ENCODE results near the gene REV1. TPM values are rescaled to one million over a fixed set of nuclear protein-coding genes. Genes with fewer than 3 reads are reported as not detected.

Gene REV1
- total RNA-seq, 1 experiment from 2014 or later = 34.3 TPM

DNA sequence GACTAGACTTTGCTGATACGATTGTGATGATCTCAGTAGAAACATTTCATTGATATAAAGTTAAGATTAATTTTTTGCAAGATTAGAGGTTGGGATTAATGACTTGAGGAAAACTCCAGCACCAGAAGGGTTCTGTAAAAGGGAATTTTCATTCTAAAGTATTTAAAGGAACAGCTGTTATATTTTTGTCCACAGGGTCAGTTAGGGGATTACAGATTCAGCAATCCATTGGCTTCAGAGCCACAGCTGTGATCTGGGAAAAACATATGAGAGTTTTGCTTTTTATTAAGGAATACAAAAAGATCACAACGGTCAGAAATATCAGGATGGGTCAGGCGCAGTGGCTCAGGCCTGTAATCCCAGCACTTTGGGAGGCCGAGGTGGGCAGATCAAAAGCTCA is 19.6 kb upstream of the REV1 start:
- Histone ChIP-seq H3K9ac (ENCODE audit: low read length) (no peak overlapping the region), H3K9me2 (ENCODE audit: insufficient read depth) (no peaks in the 10 kb centered on the region), H3K36me3 (ENCODE audit: control insufficient read depth in 1 of 2, insufficient read depth in 2 of 2, low read length in 2 of 2) (no peaks in the 10 kb centered on the region), H3K4me3 (replicated peaks in 1 of 2; ENCODE audit: low read depth in 1 of 2, low read length in 2 of 2) (no peak overlapping the region), H2AFZ (ENCODE audit: low read depth, low read length, poor library complexity, severe bottlenecking) (no peak overlapping the region), H3K27ac (ENCODE audit: low read depth, low read length) (no peak overlapping the region), H3K79me2 (ENCODE audit: insufficient read depth, low read length) (no peaks in the 10 kb centered on the region), H3K4me1 (ENCODE audit: control insufficient read depth in 1 of 2, insufficient read depth in 2 of 2, low read length in 2 of 2) (peaks cover 1 to 7% of the 10 kb centered on the region in 2 experiments; a peak in 3 of 4 replicates), H3K9me3 (ENCODE audit: control insufficient read depth in 1 of 2, insufficient read depth in 1 of 2, low read depth in 1 of 2, low read length in 2 of 2) (no peaks in the 10 kb centered on the region), H4K20me1 (ENCODE audit: insufficient read depth) (no peaks in the 10 kb centered on the region), H3K4me2 (ENCODE audit: low read length) (no peak overlapping the region), H3K27me3 (ENCODE audit: insufficient read depth, low read length) (no peaks in the 10 kb centered on the region)
- ChIA-PET RAD21 (ENCODE audit: low non-redundant PET in 1 of 2, low total read pairs in 2 of 2, uncharacterized antibody in 2 of 2, unreplicated experiment in 2 of 2) (no interaction called here), CTCF (no interaction called here), POLR2A (no interaction called here)
- DNase-seq (ENCODE audit: low read depth, low spot score) (no peak), ATAC-seq (no peak)
- TF ChIP-seq ELF1 (IDR thresholded peaks at IDR 0.05; ENCODE audit: borderline replicate concordance, low read depth) (no peak), RAD21 (IDR thresholded peaks at IDR 0.05; ENCODE audit: low read depth) (no peak), CEBPB (IDR thresholded peaks at IDR 0.05; ENCODE audit: low read depth) (no peak), TCF7L2 (IDR thresholded peaks at IDR 0.05; ENCODE audit: borderline replicate concordance, extremely low read depth, insufficient read depth, insufficient read length) (no peak)
- intact Hi-C loops (cut with micrococcal nuclease) = no loop called here
- BruUV-seq (replicated peaks) = no TSS peak

DNA sequence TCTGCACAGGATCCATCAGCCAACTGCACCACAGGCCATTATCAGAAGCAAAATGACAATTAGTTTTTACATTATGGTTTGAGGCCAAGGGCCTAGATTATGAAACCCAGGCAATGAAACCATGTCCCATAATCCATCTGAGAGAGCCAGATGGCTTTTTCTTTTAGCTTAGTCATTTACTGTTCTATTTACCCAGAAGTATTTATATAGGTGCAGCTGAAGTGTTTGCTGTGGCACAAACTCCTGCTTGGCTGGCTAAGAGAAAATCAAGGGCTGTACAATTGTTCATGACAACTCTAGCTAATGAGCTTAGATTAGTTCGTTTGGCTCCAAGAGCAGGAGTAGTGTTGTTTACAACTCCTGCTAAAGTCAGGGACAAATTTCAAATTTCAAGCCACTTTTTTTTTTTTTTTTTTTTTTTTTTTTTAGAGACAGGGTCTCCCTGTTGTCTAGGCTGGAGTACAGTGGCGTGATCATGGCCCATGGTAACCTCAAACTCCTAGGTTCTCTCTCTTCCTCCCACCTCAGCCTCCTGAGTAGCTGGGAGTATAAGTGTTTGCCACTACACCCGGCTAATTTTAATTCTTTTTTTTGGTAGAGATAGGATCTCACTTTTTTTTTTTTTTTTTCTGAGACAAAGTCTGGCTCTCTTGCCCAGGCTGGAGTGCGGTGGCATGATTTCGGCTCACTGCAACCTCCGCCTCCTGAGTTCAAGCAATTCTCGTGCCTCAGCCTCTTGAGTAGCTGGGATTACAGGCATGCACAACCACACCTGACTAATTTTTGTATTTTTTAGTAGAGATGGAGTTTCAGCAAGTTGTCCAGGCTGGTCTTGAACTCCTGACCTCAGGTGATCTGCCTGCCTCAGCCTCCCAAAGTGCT is 18.4 kb upstream of the REV1 start:
- POLR2A ChIA-PET = no interaction called here
- Histone ChIP-seq H2AFZ (ENCODE audit: low read depth, low read length, poor library complexity, severe bottlenecking) (no peak overlapping the region), H3K36me3 (ENCODE audit: control insufficient read depth in 1 of 2, insufficient read depth in 2 of 2, low read length in 2 of 2) (no peaks in the 10 kb centered on the region), H3K4me1 (ENCODE audit: control insufficient read depth in 1 of 2, insufficient read depth in 2 of 2, low read length in 2 of 2) (peaks cover 9 to 18% of the 10 kb centered on the region in 2 experiments), H3K9ac (ENCODE audit: low read length) (no peak overlapping the region), H3K27ac (ENCODE audit: low read depth, low read length) (no peak overlapping the region), H3K27me3 (ENCODE audit: insufficient read depth, low read length) (no peaks in the 10 kb centered on the region), H3K4me2 (ENCODE audit: low read length) (no peak overlapping the region), H4K20me1 (ENCODE audit: insufficient read depth) (no peaks in the 10 kb centered on the region), H3K4me3 (replicated peaks in 1 of 2; ENCODE audit: low read depth in 1 of 2, low read length in 2 of 2) (no peak overlapping the region), H3K79me2 (ENCODE audit: insufficient read depth, low read length) (no peaks in the 10 kb centered on the region), H3K9me2 (ENCODE audit: insufficient read depth) (no peaks in the 10 kb centered on the region), H3K9me3 (ENCODE audit: control insufficient read depth in 1 of 2, insufficient read depth in 1 of 2, low read depth in 1 of 2, low read length in 2 of 2) (no peaks in the 10 kb centered on the region)
- CTCF ChIA-PET = no interaction called here
- intact Hi-C loops (cut with micrococcal nuclease) = no loop called here
- DNase-seq (ENCODE audit: low read depth, low spot score) (no peak), ATAC-seq (no peak)
- TF ChIP-seq EGR1 (IDR thresholded peaks at IDR 0.05; ENCODE audit: low read depth) (no peak), CEBPB (IDR thresholded peaks at IDR 0.05; ENCODE audit: low read depth) (no peak), POLR2AphosphoS5 (IDR thresholded peaks at IDR 0.05; ENCODE audit: low read depth, low read length) (no peak), JUND (IDR thresholded peaks at IDR 0.05) (no peak), EZH2phosphoT487 (IDR thresholded peaks at IDR 0.05; ENCODE audit: borderline replicate concordance) (no peak), TCF7L2 (IDR thresholded peaks at IDR 0.05; ENCODE audit: borderline replicate concordance, extremely low read depth, insufficient read depth, insufficient read length) (no peak), SRF (IDR thresholded peaks at IDR 0.05; ENCODE audit: low read depth) (no peak), CBX3 (IDR thresholded peaks at IDR 0.05; ENCODE audit: low read depth) (no peak), POLR2A (IDR thresholded peaks at IDR 0.05; ENCODE audit: borderline replicate concordance, extremely low read depth, insufficient read depth, insufficient read length) (no peak), YY1 (IDR thresholded peaks at IDR 0.05; ENCODE audit: extremely low read depth, insufficient replicate concordance, low read depth, low read length) (no peak), ZFX (IDR thresholded peaks at IDR 0.05) (no peak), FOSL1 (IDR thresholded peaks at IDR 0.05; ENCODE audit: low read depth) (no peak), ELF1 (IDR thresholded peaks at IDR 0.05; ENCODE audit: borderline replicate concordance, low read depth) (no peak)
- TF ChIP-seq, protein P1, sequence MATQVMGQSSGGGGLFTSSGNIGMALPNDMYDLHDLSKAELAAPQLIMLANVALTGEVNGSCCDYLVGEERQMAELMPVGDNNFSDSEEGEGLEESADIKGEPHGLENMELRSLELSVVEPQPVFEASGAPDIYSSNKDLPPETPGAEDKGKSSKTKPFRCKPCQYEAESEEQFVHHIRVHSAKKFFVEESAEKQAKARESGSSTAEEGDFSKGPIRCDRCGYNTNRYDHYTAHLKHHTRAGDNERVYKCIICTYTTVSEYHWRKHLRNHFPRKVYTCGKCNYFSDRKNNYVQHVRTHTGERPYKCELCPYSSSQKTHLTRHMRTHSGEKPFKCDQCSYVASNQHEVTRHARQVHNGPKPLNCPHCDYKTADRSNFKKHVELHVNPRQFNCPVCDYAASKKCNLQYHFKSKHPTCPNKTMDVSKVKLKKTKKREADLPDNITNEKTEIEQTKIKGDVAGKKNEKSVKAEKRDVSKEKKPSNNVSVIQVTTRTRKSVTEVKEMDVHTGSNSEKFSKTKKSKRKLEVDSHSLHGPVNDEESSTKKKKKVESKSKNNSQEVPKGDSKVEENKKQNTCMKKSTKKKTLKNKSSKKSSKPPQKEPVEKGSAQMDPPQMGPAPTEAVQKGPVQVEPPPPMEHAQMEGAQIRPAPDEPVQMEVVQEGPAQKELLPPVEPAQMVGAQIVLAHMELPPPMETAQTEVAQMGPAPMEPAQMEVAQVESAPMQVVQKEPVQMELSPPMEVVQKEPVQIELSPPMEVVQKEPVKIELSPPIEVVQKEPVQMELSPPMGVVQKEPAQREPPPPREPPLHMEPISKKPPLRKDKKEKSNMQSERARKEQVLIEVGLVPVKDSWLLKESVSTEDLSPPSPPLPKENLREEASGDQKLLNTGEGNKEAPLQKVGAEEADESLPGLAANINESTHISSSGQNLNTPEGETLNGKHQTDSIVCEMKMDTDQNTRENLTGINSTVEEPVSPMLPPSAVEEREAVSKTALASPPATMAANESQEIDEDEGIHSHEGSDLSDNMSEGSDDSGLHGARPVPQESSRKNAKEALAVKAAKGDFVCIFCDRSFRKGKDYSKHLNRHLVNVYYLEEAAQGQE (IDR thresholded peaks at IDR 0.05; ENCODE audit: low read depth) = no peak
- TF ChIP-seq, protein P2, sequence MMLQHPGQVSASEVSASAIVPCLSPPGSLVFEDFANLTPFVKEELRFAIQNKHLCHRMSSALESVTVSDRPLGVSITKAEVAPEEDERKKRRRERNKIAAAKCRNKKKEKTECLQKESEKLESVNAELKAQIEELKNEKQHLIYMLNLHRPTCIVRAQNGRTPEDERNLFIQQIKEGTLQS (IDR thresholded peaks at IDR 0.05) = no peak
- RAD21 ChIA-PET (ENCODE audit: low non-redundant PET in 1 of 2, low total read pairs in 2 of 2, uncharacterized antibody in 2 of 2, unreplicated experiment in 2 of 2) = no interaction called here
- no TSS peak for BruUV-seq (replicated peaks)
